DND-41 (cell line): ENCODE data around the gene GIGYF1.

ENCODE experiments used
- CTCF ChIP-seq: IDR thresholded peaks from 2 replicates; pipeline ENCODE4 v1.5.1; 2012; ENCODE audit warnings: borderline replicate concordance, low read length, moderate library complexity, mild to moderate bottlenecking; ENCODE audit not compliant: poor library complexity, severe bottlenecking; ENCODE audit errors: extremely low read depth
- EZH2 ChIP-seq: IDR thresholded peaks from 3 replicates; pipeline ENCODE4 v1.6.1; 2012; ENCODE audit warnings: borderline replicate concordance, low read depth, mild to moderate bottlenecking, moderate library complexity, low read length, inconsistent platforms; ENCODE audit not compliant: severe bottlenecking

GRCh38 chr7:100706672-100707311, 12.7 kb upstream of the GIGYF1 start:
- TF ChIP-seq CTCF, result no peak
- no peak for TF ChIP-seq EZH2
